NCI-H2227 (cell line): ENCODE results near the gene LGR6.
"Not testable (repeated sequence)": the region's sequence is repeated elsewhere in the genome, so short reads cannot be mapped to it uniquely, and the experiment has no call there.

Source experiments
- DNase-seq: peaks from one replicate; lab custom pipeline; 2025; ENCODE audit not compliant: unreplicated experiment; lab: John Stamatoyannopoulos, UW

LGR6 gene

DNA sequence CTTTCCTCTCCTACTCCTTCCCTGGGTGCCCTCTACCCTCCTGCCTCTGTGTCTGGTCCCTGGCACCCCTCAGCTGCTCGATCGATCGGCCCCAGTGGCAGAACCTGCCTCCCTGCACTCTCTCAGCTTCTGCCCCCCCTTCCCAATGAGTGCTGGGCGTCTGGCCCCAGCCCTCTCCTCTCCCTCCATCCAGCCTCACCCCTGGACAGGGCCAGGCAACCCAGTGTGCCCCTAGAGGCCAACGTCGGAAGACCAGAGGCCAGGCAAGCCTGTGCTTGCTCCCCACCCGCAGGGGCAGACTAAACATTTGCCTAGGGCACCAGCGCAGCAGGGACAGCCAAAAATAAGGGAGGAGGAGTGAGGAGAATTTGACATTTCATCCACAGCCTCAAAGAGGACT, 43.5 kb downstream of the LGR6 start:
- DNase-seq: peak; percentile 21

DNA sequence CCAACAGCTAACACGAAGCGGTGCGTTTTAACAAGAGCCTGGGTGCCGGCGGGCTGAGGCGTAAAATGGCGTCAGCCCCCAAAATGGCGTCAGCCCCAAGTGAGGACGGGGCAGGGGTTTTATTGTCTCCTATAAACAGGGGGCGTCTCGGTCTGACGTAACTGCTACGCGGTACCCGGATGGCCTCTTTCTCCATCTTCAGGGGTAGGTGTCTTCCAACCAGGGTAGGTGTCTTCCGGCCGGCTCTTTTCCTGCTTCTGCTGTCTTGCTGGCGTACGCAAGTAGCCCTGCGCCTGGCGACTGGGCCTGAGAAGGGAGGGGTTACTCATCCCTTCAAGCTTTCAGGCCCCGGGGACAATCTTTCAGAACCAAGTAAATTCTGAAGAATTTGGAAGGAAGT, 45.3 kb downstream of the LGR6 start:
- no peak for DNase-seq

- not testable (repeated sequence) for DNase-seq
Observed at GRCh38 chr1:202240226-202240625, 46.6 kb downstream of the LGR6 start.

GRCh38 chr1:202240956-202241355, 47.4 kb downstream of the LGR6 start:
- no peak for DNase-seq

- DNase-seq: no peak
Observed at GRCh38 chr1:202241376-202242079, 47.9 kb downstream of the LGR6 start.

GRCh38 chr1:202242080-202242419, 48.5 kb downstream of the LGR6 start:
- no peak for DNase-seq

GRCh38 chr1:202243006-202243405, 49.4 kb downstream of the LGR6 start:
- DNase-seq: no peak

DNA sequence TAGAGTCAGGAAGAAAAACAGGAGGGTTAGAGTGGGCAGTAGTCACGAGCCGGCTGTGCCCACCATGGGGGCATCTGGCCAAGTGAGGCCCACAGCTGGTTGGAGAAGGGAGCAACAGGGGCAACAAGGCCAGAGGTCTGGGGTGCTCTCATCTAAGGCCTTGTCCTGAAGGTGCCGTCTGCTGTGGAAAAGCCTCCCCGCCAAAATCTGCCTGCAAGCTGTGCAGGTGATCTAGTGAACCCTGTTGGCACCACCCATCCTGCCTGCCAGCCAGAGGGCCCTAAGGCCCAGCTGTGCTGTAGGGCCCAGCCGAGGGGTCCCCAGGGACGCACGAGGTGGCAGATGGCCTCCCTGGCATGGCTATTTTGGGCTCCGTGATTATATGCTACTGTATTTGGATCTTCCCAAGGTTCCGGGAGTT, 51.3 kb downstream of the LGR6 start:
- DNase-seq: no peak

GRCh38 chr1:202245391-202245790, 51.8 kb downstream of the LGR6 start:
- DNase-seq: no peak

DNA sequence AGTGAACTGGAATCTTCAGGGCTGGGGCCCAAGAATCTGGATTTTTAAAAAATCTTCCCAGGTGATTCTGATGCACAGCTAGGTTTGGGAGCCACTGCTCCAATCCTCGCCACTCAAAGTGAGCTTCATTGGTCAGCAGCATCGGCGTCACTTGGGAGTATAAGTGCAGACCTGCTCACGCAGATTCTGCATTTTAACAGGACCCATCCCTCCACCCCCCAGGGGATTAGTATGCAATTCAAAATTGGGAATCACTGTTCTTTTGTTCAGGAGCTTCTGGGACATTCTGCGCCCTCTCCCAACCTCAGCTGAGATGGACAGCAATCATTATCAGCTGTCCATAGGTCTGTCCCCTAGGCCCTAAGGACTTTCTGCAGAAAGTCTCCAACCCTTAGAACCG, 53.5 kb downstream of the LGR6 start:
- DNase-seq: no peak

DNA sequence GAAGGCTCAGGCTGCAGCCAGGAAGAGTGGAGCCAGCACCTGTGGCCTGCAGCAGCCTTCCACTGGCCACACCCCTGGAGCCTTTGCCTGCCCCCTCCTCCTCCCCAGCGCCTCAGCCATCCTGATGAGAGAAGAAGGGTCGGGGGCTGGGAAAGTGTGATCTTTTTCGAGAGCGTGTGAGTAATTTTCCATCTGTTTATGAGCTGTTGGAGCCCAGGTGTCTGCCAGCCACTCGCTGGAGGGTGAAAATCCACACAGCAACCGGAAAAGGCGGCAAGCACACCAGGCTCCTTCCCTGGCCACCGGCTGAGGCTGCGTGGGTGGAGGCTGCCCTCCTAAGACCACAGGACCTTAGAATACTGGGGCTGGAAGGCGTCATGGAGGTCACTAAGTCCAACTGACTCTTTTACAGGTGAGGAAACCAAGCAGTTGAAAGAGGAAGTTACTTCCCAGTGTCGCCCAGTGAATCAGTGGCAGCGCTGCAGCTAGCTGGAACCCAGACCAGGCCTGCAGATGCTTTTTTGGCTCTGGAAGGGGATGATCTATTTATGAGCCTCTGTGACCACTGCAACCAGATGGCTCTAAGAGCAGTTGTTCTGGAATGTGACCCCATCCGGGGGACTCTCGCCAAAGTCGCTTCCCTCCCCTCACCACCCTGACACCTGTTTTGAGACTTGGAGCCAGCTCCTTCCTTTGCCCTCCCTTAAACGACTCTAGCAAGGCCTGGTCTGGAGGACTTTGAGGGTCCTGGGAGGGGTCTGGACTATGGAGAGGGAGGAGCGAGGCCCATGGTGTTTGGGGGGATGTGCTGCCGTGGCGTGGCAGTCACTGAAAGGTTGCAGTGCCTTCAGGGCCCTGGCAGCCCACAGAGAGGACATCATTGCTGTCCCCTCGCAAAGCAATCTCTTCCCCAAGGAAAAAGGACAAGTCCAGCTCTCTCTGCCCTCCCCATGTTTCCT, 54.5 kb downstream of the LGR6 start:
- DNase-seq: no peak

DNA sequence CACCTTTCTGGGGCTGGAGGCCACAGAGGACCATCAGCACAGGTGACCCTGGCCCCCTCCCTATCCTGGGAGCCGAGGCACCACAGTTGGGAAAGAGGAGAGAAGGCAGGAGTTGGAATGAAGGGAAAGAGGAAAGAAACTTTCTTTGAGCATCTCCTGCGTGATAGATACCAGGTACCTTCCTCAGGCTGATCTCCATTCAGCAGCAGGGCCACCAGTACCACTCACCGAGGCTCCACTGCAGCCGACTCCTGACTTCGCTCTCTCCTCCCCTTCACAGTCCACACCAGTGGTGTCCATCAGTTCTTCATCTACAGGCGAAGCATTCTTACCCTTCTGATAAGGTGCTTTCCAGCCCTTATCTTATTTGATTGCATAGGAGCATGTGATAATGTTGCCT, 55.3 kb downstream of the LGR6 start:
- no peak for DNase-seq

GRCh38 chr1:202249436-202249835, 55.8 kb downstream of the LGR6 start:
- no peak for DNase-seq

DNA sequence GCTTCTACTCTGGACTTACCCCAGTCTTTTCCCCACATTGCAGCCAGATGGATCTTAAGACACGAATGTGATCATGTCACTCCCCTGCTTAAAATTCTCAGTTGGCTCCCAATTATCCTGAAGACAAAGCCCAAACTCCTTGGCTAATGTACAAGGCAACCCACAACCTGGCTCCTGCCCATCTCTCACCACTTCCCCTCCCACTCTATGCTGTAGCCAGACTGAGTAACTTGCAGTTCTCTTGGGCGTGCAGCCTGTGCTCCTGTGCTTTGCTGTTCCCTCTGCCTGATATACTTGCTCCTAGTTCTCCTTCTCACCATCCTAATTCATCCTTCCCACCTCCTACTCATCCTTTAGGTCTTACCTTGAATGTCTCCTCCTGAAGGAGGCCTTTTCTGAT, 56.2 kb downstream of the LGR6 start:
- DNase-seq: no peak

GRCh38 chr1:202250982-202251381, 57.4 kb downstream of the LGR6 start:
- DNase-seq: no peak

- no peak for DNase-seq
Observed at GRCh38 chr1:202251424-202252256, 58.0 kb downstream of the LGR6 start.

DNA sequence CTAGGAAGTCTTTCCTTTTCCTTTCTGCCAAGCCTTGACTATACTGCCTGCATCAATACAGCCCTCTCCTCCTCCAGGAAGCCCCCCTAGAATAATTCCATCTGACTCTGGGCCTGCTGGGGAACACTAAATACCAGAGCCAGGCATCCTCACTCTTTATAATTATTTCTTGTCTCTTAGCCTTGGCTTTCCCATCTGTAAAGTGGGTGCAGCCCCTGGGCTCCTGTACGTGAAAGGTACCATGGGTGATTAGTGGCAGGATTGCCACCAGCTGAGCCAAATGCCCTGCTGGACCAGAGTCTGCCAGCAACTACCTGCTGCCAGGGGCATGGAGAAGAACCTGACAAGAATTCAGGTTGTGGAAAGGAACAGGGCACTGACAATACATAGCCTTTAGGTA, 58.7 kb downstream of the LGR6 start:
- DNase-seq: no peak

DNA sequence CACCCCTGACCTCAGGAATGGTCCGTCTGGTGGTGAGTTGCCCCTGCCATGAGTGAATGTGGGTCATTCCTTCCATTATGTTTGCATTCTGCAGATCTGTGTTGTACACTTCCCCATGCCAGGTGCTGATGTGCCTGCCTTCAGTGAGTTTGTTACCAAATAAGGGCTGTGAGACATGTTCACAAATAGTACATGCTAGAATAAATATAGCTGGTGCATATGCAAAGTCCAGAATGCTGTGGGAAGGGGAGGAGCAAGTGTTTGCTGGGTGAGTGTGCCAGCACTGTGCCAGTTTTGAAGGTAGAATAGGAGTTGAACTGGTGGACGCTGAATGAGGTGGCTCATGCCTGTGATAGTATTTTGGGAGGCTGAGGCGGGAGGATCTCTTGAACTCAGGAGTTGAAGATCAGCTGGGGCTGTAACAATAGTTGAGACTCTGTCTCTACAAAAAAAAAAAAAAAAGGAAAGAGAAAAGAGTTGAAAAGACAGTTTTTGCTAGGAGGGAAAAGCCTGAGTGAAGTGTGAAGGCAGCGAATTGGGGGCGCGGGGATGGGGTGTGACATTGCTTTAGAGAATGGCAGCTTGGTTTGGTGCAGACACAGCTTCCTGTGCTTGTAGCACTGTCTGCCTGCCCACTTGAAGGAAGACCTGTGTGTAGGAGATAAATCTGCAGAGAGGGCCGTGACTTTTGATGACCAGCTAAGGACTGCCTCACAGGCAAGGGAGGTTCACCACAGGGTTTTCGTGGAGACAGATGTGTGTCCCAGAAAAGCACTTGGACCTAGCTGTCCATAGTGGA, 61.1 kb downstream of the LGR6 start:
- DNase-seq: no peak

- DNase-seq: peak; percentile 29
Observed at GRCh38 chr1:202255343-202255742, 61.7 kb downstream of the LGR6 start.

DNA sequence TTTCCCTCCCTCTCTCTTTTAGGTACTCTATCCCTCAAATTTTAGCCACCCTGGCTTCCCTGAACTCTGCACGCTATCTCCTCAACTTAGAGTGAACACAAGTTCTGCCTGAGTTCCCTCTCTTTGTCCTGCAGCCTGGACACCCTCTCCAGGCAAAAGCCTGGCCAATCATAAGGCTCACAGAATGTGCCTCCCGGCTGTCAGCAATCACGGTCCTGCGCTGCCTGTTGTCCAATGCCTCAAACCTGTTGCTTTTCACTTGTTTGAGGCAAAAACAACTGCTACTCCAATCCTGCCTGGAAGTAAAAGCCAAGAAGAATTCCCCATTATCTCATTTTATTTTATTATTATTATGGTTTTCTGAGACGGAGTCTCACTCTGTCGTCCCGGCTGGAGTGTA, 66.1 kb downstream of the LGR6 start:
- DNase-seq: no peak
